SU-DHL-6 (cell line): Measurements from ENCODE around the gene SLC25A43.

Experiments
- CTCF ChIP-seq: fragments of 200-600 bp; sonication (generic); IDR thresholded peaks from one replicate; pipeline ENCODE4 v1.5.1; 2017; ENCODE audit warnings: antibody characterized with exemption, mild to moderate bottlenecking, low read length, moderate library complexity; ENCODE audit not compliant: insufficient read depth, poor library complexity, severe bottlenecking
- EZH2phosphoT487 ChIP-seq: fragments of 200-600 bp; sonication (generic), shearing (Covaris generic); conservative IDR thresholded peaks from 2 replicates; pipeline ENCODE4 v1.6.1; 2018; ENCODE audit warnings: mild to moderate bottlenecking, antibody characterized with exemption, low read length, moderate library complexity, mixed read lengths

GRCh38 chrX:119455264-119455663 lies 56.1 kb downstream of the SLC25A43 start:
- TF ChIP-seq CTCF (no peak), EZH2phosphoT487 (no peak)
